GM18508 (cell line): ENCODE results near the gene SLC9A9.
"Not testable (repeated sequence)": the region's sequence is repeated elsewhere in the genome, so short reads cannot be mapped to it uniquely, and the experiment has no call there.

ENCODE experiments used
- ATAC-seq: cut with Tn5 transposase; IDR thresholded peaks from one replicate; pipeline ENCODE4 v1.9.1; 2021; ENCODE audit warnings: moderate number of reproducible peaks; ENCODE audit not compliant: insufficient read depth, unreplicated experiment

SLC9A9 gene

DNA sequence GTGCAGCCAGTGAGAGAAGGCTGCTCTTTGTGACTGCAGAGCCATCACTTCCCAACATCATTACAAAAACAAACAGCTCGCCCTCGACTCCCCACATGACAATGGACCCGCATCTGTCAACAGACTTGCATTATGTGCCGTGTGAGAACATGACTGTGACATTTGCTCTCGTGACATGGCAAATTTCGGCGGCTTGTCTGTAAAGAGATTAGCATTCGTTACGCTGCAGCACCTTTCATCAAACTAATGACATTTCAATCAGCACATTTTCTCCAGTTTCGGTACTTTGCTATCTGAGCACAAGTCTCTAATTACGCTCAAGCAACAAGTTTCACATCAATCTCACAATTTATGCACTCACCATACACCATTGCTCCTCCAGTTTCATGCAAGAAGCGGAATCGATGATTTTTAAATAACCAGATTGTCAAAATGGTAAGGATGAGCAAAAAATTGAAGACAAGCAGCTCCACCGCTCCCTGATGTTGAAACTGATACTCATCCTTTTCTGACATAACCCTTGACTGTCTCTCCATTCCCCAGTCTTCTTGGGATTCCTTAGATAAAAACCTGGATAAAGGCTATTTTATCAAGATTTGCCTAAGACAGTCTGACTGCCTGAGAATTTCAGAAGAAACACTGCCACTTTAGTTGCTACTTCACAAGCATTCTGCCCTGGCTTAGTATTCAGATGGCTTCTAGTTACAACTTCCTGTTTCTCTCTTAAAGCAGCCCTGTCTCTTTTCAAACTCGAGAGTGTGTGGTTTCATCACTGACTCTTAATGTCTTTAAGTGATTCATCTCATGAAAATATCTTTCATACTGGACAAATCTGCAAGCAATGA is at the start of gene SLC9A9:
TSS of gene SLC9A9 (minus strand) at position 682 of the 845 bp plus-strand sequence. CDS start at position 536, 146 bp downstream.
- ATAC-seq = peak; percentile 87

DNA sequence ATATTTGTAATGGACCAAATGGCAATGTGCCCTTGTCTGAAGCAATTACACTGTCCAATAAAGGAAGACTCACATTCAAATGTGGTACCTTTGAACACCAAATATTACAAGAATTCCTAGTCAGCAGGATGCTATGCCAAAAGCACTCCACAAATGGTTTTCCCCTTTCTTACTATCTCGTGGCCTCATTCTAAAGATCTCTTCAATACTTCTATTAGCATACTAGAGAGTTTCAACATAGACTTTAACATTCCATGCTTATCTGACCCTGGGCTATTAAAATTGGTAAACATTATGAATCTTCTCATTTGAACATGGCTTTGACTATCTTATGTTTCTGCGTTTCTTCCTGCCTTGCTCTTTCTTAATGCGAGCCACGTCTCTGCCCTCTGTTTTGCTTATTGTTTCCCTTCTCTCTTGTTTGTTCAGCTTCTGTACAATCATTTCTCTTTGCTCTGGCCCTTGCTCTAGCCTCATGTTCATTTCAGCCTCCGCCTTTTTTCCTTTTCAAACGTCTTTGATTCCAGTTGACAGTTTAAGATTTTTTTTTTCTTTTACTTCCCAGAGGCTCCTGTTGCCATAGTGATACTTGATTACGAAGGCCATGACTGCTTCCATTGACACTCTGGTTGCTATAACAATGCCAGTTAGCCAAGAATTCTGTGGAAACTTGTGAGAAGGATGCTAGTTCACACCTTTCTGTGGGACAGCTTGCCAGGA is 49.5 kb upstream of the SLC9A9 start:
- no peak for ATAC-seq

DNA sequence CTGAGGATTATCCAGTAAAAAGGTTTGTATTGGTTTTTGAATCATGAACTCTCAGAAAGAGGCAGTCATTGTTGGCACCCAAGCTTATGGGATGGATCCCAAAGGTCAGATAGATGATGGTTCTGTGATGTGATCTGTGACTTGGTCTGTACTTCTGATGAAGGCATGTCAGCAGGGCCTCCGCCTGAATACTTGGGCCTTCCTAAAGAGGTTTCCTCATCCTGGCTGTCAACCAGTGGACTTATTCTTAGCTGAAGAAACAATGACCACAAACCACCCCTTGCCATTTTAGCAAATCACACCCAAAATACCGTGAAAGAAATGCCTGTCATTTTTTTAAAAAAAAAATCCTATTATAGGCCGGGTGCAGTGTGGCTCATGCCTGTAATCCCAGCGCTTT is 48.2 kb upstream of the SLC9A9 start:
- no peak for ATAC-seq

DNA sequence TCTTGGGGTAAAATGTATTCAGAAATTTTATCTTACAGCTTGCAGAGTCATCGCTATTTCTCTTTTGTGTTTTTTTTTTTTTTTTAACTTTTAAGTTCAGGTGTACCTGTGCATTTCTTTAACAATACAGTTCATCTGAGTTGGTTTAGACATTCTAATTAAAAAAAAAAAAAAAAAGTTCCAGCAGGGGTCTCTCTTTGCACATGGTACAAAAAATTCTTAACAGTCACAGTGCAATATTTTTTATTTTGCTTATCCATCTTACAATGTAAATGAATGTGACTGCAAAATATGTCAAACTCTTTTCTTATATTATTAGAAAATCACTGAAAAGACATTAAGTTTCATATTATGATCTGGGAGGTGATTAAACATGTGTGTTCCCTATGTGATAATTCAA is 47.5 kb upstream of the SLC9A9 start:
- ATAC-seq = no peak

DNA sequence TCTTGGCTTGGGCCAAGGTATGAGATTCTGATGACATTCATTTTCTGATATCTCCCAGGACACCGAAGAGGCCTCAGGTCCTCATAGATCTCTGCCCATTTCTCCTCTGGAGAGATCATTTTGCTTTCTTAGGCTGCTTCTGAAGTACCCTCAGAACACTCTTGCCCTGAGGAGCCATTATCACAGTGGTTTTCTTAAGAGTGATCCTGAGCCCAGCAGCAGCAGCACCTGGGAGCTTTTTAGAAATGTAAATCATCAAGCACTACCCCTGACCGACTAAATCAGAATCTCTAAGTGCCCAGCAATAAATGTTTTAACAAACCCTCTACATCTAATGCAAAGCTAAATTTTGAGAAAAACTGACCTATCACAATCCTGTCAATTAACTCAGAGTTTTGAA is 40.6 kb upstream of the SLC9A9 start:
- ATAC-seq = no peak

DNA sequence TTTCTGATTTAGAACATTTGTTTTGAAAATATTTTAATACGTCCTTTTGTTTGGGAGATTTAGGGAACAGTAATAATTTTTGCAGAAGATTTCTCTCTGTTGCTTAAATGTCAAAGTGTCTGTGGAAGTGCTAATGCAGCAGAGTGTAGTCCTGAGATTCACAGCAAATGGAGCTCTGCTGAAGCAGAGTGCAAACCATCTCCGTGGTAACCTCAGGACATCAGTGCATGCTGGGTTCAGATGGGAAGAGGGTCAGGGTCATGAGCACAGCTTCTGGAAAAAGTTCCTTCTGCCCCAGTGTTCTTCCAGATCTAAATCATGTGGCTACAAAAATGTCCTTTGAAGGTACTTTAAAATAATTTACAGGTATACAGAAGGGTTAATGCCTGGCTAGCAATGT is 39.9 kb upstream of the SLC9A9 start:
- no peak for ATAC-seq

DNA sequence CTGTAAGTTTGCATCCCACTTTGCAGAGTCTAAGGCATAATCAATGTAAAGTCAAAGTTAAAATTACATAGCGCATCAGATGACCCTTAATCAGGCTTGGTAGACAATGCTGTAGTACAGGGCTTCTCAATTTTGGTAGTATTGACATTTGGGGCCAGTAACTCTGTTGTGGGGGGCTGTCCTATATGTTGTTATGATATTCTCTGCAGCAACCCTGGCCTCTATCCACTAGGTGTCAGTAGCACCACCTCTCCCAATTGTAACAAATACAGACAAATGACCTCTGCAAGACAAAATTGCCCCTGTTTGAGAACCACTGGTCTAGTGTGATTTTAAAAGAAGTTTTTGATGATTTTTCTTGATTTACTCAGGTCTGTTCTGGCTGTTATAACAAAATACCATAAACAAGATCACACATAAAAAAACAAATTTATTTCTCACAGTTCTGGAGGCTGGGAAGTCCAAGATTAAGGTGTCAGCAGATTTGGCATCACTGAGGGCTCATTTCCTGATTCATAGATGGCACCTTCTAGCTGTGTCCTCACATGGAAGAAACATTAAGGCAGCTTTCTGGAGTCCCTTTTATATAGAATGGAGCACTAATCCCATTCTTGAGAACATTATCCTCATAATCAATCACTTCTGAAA is 37.6 kb upstream of the SLC9A9 start:
- ATAC-seq = peak; percentile 96

DNA sequence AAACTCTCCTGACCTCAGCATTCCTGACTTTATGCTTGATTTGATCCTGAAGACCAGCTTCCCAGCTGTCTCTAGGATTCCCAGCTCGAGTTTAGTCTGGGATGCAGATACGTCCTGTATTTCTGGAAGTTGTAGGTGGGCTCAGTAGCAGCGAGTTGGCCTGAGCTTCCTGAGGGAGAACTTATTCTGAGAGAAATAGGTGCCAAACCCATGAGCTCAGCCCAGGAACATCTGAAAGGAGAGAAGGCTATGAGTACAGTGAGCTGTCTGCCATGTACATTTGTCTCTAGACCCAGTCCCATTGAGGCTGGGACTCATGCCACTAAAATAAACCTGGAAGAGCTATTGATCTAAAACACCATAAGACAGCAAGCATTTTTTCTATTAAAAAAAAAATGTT is 36.6 kb upstream of the SLC9A9 start:
- ATAC-seq = no peak

DNA sequence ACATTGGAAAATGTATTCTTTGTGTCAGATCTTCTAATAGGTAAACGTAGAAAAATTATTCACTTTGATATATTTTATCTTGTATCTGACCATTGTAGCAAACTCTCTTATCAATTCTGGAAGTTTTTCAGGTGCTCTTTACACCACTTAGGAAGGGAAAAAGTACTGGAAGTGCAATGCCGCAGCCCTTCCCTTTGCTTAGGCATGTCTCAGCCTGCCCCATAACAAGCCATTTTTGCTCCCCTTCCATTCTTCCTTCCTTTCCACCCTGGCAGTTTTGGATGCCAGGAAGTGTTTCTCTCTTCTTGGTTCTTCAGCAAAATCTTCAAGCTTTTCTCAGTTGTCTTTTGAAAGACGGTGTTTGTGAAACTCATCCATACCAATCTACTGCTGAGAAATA is 34.9 kb upstream of the SLC9A9 start:
- no peak for ATAC-seq

DNA sequence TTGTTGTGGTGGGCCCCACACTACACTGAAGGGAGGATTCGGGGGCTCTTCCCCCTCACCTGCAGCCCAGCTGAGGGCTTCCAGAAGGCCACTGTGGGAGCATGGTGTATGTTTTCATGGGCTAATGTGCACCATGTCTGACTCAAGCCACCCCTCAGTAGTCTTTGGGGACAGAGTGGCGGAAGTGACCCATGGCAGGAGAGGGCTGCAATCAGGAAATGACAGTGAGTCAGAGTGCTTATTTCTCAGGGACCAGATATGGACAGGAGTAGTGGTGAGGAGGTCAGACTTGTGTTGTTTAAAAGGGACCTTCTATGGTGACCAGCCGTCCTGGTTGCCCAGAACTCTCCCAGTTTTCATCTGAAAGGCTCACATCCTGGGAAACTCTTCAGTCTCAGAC is 32.8 kb upstream of the SLC9A9 start:
- no peak for ATAC-seq

DNA sequence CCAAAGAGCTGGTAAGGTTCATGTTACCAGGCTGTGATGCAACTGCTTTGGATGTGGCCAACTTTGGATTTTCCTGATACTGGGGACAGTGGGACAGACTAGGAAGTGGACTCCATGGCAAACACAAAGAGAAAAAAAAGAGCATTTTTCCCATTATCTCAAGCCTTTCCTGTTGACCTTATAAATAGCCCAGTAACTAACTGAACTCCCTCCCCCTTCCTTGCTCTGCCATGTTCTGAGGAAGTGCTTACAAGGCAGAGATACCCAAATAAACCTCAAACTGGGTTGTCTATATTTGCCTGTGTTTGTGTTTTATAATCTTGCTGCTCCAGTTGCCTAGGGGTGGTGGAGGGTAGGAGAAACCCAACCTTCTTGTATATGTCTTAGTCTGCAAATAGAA is 27.3 kb upstream of the SLC9A9 start:
- no peak for ATAC-seq

DNA sequence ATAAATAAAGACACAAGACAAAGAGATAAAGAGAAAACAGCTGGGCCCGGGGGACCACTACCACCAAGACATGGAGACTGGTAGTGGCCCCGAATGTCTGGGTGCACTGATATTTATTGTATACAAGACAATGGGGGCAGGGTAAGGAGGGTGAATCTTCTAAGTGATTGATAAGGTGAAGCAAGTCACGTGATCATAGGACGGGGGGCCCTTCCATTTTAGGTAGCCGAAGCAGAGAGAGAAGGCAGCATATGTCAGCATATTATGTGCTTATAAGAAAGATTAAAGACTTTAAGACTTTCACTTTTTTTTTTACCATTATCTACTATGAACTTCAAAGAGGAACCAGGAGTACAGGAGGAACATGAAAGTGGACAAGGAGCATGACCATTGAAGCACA is 25.3 kb upstream of the SLC9A9 start:
- not testable (repeated sequence) for ATAC-seq

DNA sequence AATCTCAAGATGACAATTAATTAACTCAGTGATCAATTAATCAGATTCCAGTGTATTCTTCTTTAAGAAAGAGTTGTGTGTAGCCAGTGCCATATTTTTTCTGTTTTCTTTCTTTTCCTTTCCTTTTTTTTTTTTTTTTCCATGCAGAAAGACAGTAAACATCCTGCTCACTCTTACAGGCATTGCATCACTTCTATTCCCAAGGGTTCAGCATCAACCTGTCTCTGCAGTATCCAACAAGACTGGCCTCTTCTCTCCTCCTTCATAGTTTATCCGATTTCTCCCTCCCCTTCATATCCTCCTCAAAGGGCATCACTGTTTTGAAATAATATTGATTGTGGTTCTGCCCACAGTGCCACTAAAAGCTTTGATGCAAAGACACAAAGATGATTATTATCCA is 17.0 kb upstream of the SLC9A9 start:
- ATAC-seq = no peak

DNA sequence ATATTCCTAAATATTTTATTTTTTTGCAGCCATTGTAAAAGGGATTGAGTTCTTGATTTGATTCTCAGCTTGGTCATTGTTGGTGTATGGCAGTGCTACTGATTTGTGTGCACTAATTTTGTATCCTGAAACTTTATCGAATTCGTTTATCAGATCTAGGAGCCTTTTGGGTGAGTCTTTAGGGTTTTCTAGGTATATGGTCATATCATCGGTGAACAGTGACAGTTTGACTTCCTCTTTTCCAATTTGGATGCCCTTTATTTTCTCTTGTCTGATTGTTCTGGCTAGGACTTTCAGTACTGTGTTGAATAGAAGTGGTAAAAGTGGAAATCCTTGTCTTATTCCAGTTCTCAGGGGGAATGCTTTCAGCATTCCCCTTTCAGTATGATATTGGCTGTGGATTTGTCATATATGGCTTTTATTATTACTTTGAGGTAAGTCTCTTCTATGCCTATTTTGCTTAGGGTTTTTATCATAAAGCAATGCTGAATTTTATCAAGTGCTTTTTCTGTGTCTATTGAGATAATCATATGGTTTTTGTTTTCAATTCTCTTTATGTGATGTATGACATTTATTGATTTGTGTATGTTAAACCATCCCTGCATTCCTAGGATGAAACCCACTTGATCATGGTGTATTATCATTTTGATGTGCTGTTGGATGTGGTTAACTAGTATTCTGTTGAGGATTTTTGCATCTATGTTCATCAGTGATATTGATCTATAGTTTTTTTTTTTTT is 11.4 kb upstream of the SLC9A9 start:
- no peak for ATAC-seq

DNA sequence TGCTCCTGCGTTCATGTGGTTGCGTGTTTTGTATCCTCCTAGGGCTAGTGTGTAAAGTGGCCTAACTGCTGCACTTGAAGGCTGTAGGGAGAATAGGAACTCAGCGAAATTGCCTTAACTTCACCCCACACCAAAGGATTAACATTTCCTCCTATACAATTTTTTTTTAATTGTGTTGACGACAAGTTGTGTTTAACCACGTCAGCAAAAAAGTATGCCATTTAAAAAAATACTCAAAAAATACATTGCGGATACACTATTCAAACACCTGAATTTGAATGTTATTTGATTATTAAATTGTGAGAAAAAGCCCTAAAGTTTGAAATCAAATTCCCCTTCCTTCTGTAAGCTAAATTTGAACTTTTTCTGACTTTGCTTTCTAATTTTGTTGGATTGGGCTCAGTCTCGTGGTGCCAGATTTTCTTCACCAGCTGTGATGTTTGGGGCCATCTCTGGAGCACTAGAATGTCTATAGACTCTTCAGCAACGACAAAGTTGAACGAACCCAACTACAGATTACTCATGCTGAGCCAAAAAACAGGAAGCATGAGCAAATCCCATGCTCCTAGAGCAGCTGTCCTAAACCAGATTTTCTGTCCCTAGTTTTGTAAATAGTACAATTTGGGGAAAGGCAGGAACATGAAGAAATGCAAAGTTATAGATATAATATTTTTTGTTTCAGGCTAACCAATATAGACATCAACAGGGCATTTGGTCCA is 8.1 kb upstream of the SLC9A9 start:
- ATAC-seq = no peak

DNA sequence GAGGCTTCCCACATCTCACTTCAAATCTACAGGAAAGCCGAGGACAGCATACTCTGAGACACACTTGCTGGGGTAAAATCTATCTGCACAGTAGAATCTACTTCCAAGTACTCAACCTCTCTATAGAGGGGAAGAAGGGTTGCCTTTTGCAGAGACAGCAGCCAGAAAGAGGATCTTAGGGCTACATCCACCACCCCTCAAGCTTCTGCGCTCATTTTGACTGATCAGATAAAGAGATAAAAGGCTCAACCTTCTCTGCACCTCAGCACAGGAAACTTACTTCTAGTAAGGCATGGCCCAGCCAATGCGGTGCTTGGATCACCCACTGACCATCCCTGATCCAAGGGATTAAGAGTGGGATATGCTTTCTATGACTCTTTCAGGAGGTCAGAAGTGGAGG is 6.9 kb upstream of the SLC9A9 start:
- ATAC-seq = no peak

DNA sequence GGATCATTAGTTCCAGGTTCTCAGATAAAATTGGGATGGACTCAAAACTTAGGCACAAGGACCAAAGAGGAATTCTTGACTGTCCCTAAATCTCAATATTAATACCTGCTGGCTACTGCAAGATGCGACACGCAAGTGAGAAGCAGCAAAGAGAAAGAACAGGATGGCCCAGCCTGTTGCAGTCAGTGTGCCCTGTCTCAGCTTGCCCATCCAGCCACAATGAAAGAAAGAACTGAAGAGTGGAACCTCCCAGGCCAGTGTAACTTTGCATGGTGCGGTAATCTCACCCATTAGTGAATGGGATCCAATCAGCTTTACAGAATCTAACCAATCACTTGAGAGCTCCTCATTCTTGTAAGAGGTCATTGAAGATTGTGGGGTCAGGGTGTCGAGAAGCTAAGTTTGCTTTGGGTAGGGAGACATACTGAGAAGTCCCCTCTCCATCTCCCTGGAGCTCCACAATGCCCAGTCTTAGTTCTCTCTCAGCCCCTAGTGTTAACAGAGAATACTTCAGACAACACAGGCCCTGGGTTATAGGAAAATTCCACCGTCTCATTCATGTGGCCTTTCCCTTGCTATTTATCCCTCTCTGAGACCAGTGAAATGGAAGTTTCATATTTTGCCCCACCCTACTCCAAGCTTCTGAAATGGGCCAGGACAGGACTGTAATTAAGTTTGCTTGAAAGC is 3.2 kb upstream of the SLC9A9 start:
- ATAC-seq = no peak

DNA sequence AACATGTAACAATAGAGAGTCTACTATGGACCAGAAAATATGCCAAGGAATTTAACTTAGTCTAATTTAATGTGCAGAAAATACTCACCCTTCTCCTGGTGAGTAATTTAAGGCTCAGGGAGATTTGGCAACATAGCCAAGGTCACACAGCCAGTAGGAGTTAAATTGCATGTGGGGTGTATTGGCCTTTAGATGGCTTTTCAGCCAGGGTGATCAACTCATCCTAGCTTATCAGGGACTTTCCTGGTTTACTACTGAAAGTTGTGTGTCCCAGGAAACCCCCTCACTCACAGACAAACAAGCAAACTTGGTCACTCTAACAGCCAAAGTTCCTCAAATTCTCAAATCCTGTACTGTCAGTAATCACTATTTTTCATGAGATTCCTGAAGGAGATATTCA is 2.6 kb upstream of the SLC9A9 start:
- ATAC-seq = no peak

DNA sequence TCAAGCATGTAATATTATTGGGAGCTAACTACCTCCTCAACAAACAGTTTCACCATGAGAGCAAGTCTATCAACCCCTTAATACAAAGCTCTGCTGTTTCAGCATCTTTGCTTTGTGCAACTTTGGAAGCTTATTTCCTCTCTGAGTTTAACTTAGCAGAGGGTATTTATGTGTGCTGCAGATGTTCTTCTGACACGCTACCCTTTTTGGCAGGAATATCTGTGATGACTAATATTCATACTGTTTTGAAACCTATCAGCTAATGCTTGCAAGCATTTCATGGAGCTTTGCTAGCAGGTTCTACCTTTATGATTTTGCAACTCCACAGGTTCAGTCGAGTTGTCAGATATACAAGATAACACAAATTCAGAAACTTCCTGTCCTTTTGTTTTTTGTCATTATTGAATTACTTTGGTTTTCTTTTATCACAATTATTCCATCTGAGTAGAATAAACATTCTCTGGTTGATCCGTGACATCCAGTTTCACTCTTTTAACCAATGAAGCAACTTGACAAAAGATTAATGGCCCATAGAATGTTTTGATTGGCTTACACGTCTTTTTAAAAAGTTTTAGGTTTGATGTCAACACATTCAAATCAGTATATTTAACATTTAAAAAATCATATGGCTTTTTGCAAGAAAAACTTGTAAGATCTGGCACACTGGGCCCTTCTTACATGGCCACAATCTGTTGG is 1.7 kb upstream of the SLC9A9 start:
- peak; percentile 26 for ATAC-seq
